A549 (cell line): ENCODE data around the gene NLRP3.

Source experiments
- MAFK ChIP-seq: fragments of 450-650 bp; IDR thresholded peaks from 2 replicates; pipeline ENCODE4 v1.6.1; 2014; ENCODE audit not compliant: partially characterized antibody
- POLR2A ChIP-seq: IDR thresholded peaks from 2 replicates; pipeline ENCODE4 v1.6.1; 2012; ENCODE audit warnings: mild to moderate bottlenecking, low read length
- POLR2AphosphoS2 ChIP-seq: conservative IDR thresholded peaks from 2 replicates; pipeline ENCODE4 v1.6.1; 2012; ENCODE audit warnings: low read length, improper control_type of control experiment, inconsistent platforms
- RAD21 ChIP-seq, 2 experiments: fragments of >200 bp in 1 of 2; sonication (Bioruptor Twin) in 1 of 2; formaldehyde crosslinking in 1 of 2; IDR thresholded peaks in 1 of 2; conservative IDR thresholded peaks in 1 of 2; 2 replicates in 1 of 2; 3 replicates in 1 of 2; pipeline ENCODE4 v1.6.1; 2012 to 2018; ENCODE audit warnings: inconsistent platforms in 1 of 2
- RCOR1 ChIP-seq: fragments of 150-350 bp; IDR thresholded peaks from 2 replicates; pipeline ENCODE4 v1.6.1; 2014; ENCODE audit warnings: antibody characterized with exemption, low read length, low read depth
- RFX5 ChIP-seq: fragments of 450-650 bp; IDR thresholded peaks from 2 replicates; pipeline ENCODE4 v1.7.1; 2014; ENCODE audit warnings: antibody characterized with exemption, mild to moderate bottlenecking, moderate library complexity
- ZSCAN20 ChIP-seq: fragments of 250-450 bp; sonication (Bioruptor Pico); IDR thresholded peaks from 2 replicates; pipeline ENCODE4 v1.8.0; 2022; ENCODE audit warnings: mild to moderate bottlenecking, moderate library complexity
- TF ChIP-seq, protein P1 (sequence below): fragments of >200 bp; sonication (Bioruptor Twin); formaldehyde crosslinking; IDR thresholded peaks from 3 replicates; pipeline ENCODE4 v1.5.1; 2016

DNA sequence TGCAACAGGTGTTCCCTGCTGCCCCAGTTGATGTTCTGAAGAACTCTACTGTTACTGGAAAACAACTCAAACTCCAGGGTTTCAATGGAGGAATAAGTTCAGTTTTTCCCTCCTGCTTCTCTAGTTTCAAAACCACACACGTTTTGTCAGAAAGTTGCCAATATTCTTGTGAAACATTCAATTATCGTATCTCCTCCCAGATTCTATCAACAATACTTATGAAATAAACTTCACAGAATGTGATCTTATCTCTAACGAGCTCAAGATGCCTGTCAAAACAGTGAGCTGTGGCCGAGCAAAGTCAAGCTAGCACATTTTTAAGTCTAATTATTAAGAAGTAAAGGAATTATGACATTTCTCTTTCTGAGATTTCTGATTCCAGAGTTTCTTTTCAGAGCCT is 37.3 kb downstream of the NLRP3 start:
- TF ChIP-seq RAD21 (conservative IDR thresholded peaks at IDR 0.05 in 1 of 2, IDR thresholded peaks at IDR 0.05 in 1 of 2) (no peak), RCOR1 (no peak), MAFK (no peak), POLR2AphosphoS2 (no peak), ZSCAN20 (CRISPR knock-in tag) (no peak), POLR2A (no peak), RFX5 (no peak)
- TF ChIP-seq, protein P1, sequence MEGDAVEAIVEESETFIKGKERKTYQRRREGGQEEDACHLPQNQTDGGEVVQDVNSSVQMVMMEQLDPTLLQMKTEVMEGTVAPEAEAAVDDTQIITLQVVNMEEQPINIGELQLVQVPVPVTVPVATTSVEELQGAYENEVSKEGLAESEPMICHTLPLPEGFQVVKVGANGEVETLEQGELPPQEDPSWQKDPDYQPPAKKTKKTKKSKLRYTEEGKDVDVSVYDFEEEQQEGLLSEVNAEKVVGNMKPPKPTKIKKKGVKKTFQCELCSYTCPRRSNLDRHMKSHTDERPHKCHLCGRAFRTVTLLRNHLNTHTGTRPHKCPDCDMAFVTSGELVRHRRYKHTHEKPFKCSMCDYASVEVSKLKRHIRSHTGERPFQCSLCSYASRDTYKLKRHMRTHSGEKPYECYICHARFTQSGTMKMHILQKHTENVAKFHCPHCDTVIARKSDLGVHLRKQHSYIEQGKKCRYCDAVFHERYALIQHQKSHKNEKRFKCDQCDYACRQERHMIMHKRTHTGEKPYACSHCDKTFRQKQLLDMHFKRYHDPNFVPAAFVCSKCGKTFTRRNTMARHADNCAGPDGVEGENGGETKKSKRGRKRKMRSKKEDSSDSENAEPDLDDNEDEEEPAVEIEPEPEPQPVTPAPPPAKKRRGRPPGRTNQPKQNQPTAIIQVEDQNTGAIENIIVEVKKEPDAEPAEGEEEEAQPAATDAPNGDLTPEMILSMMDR, result no peak
